ENCODE measurements around the gene VPS37C. TPM values are rescaled to one million over a fixed set of nuclear protein-coding genes. Genes with fewer than 3 reads are reported as not detected.

Gene VPS37C
- total RNA-seq, 1 experiment from 2014 or later: 19.0 TPM

DNA sequence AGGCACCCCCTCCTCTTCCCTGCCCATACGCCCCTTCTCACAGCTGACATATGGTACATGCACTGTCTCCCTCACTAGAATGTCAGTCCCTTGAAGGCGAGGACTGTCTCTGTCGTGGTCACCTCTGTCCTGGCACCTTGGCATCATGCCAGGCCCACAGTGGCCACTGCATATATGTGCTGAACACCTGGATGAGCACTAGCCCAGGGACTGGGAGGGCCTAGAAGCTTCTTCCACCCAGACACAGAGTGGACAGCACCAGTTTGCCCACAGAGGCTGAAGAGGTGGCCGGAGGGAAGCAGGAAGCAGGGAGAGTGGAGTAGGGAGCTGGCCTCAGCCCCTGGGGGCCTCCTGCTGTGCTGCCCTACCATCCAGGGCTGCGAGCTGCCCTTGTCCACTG, 28.6 kb downstream of the VPS37C start:
- H3K9me3 ChIP-seq (ENCODE audit: control insufficient read depth, low read depth, low read length): no peaks in the 10 kb centered on the region
- H3K4ac ChIP-seq (ENCODE audit: low read depth, low read length): no peak overlapping the region
- H4K91ac ChIP-seq (ENCODE audit: insufficient read length, low read depth, low read length): no peak overlapping the region
- no peak overlapping the region for H2BK12ac ChIP-seq (ENCODE audit: insufficient read length, low read depth, low read length)
- H3K27me3 ChIP-seq (ENCODE audit: insufficient read depth, low read length): no peaks in the 10 kb centered on the region
- H3T11ph ChIP-seq (ENCODE audit: low read length): no peak overlapping the region
- Mint-ChIP-seq H3K4me1 (peaks cover 18 to 19% of the 10 kb centered on the region in 2 experiments), H3K9me3 (no peaks in the 10 kb centered on the region; a peak in 1 of 5 replicates), H3K27me3 (ENCODE audit: low read depth) (no peaks in the 10 kb centered on the region), H3K36me3 (ENCODE audit: insufficient read depth in 1 of 3, low read depth in 3 of 3) (peaks cover 3 to 31% (median 13%) of the 10 kb centered on the region in 3 experiments; a peak in 6 of 7 replicates), H3K4me3 (no peak overlapping the region), H3K27ac (peak overlapping the region in 1 of 3 experiments; percentile 75; a peak in 3 of 7 replicates)
- no peak overlapping the region for H3K56ac ChIP-seq (ENCODE audit: insufficient read length, low read depth, low read length)
- H2BK120ac ChIP-seq (ENCODE audit: low read depth, low read length, poor library complexity, severe bottlenecking): no peak overlapping the region
- no peak overlapping the region for H3K4me2 ChIP-seq (ENCODE audit: insufficient read depth, insufficient read length, low read length)
- no peak overlapping the region for H3K9ac ChIP-seq (ENCODE audit: extremely low read depth, insufficient read length, low read length)
- no peak overlapping the region for H3K14ac ChIP-seq (ENCODE audit: insufficient read depth, low read length)
- H2AK5ac ChIP-seq (ENCODE audit: insufficient read length, low read length): no peak overlapping the region
- no peaks in the 10 kb centered on the region for H4K20me1 ChIP-seq (ENCODE audit: control insufficient read depth, insufficient read depth, insufficient read length)
- H2BK5ac ChIP-seq (ENCODE audit: insufficient read length, low read length): no peak overlapping the region
- H4K5ac ChIP-seq (ENCODE audit: insufficient read length, low read depth, low read length): no peak overlapping the region
- TF ChIP-seq, protein P1, sequence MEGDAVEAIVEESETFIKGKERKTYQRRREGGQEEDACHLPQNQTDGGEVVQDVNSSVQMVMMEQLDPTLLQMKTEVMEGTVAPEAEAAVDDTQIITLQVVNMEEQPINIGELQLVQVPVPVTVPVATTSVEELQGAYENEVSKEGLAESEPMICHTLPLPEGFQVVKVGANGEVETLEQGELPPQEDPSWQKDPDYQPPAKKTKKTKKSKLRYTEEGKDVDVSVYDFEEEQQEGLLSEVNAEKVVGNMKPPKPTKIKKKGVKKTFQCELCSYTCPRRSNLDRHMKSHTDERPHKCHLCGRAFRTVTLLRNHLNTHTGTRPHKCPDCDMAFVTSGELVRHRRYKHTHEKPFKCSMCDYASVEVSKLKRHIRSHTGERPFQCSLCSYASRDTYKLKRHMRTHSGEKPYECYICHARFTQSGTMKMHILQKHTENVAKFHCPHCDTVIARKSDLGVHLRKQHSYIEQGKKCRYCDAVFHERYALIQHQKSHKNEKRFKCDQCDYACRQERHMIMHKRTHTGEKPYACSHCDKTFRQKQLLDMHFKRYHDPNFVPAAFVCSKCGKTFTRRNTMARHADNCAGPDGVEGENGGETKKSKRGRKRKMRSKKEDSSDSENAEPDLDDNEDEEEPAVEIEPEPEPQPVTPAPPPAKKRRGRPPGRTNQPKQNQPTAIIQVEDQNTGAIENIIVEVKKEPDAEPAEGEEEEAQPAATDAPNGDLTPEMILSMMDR (conservative IDR thresholded peaks at IDR 0.05): no peak
- no CpG with 5 or more reads among the region's 5 CpGs for WGBS (ENCODE audit: extremely low coverage, insufficient read length, low lambda C conversion rate)
- H2BK15ac ChIP-seq (ENCODE audit: low read depth, low read length): no peak overlapping the region
- no peaks in the 10 kb centered on the region for H3K23me2 ChIP-seq (ENCODE audit: insufficient read length, low read depth, low read length, poor library complexity, severe bottlenecking)
- H3K4me1 ChIP-seq (ENCODE audit: insufficient read depth, low read length): no peaks in the 10 kb centered on the region
- no peak overlapping the region for H3K18ac ChIP-seq (ENCODE audit: insufficient read length, low read depth, low read length)
- no peak overlapping the region for H3K23ac ChIP-seq (ENCODE audit: insufficient read length, low read depth, low read length)
- no peak overlapping the region for H3K27ac ChIP-seq (ENCODE audit: insufficient read length, low read depth, low read length)
- no peaks in the 10 kb centered on the region for H3K79me2 ChIP-seq (ENCODE audit: insufficient read depth, low read length)
- H3K79me1 ChIP-seq (ENCODE audit: insufficient read depth, low read depth, low read length, poor library complexity, severe bottlenecking): no peaks in the 10 kb centered on the region
- H2BK20ac ChIP-seq (ENCODE audit: low read depth, low read length, poor library complexity, severe bottlenecking): no peak overlapping the region
- no peak overlapping the region for H2AFZ ChIP-seq (ENCODE audit: low read length)
- no peak for DNase-seq
- H4K8ac ChIP-seq (replicated peaks; ENCODE audit: insufficient read length, low read depth, low read length): no peak overlapping the region
